MCF 10A (cell line): Measurements from ENCODE around the gene CCNQ. TPM values are rescaled to one million over a fixed set of nuclear protein-coding genes. Genes with fewer than 3 reads are reported as not detected.

Experiments used
- BruUV-seq: library from RNA; stranded (reverse); fragments of 400-500 nt; replicated peaks from 2 replicates; lab custom pipeline; 2021; lab: Mats Ljungman, UMichigan
- CTCF ChIA-PET: fragments of 300-600 bp; sonication (Branson Sonifier 250); formaldehyde crosslinking; extraction: SDS; loops from one replicate; lab custom pipeline; 2021; ENCODE audit warnings: antibody characterized with exemption, inconsistent platforms; lab: Yijun Ruan, JAX
- POLR2A ChIA-PET: fragments of 300-600, 350-650 bp; sonication (Branson Sonifier 250); formaldehyde crosslinking; extraction: SDS; loops from one replicate; lab custom pipeline; 2020; ENCODE audit warnings: antibody characterized with exemption, inconsistent platforms; lab: Yijun Ruan, JAX
- DNase-seq: peaks from one replicate; pipeline ENCODE4 v3.0.0-alpha.2; 2018; ENCODE audit not compliant: unreplicated experiment
- H3K27ac Mint-ChIP-seq: one replicate; pipeline ENCODE4 v1.8.0; 2022; ENCODE audit warnings: mild to moderate bottlenecking, low read depth, mixed read lengths; ENCODE audit not compliant: unreplicated experiment
- H3K27me3 Mint-ChIP-seq: one replicate; pipeline ENCODE4 v1.8.0; 2022; ENCODE audit warnings: mixed read lengths; ENCODE audit not compliant: insufficient read depth, unreplicated experiment
- H3K36me3 Mint-ChIP-seq: one replicate; pipeline ENCODE4 v1.8.0; 2022; ENCODE audit warnings: mild to moderate bottlenecking, moderate library complexity, mixed read lengths; ENCODE audit not compliant: insufficient read depth, unreplicated experiment
- H3K4me1 Mint-ChIP-seq: one replicate; pipeline ENCODE4 v1.8.0; 2022; ENCODE audit warnings: mixed read lengths; ENCODE audit not compliant: insufficient read depth, unreplicated experiment
- H3K4me3 Mint-ChIP-seq: one replicate; pipeline ENCODE4 v1.8.0; 2022; ENCODE audit warnings: mild to moderate bottlenecking, moderate library complexity, mixed read lengths; ENCODE audit not compliant: unreplicated experiment
- H3K9me3 Mint-ChIP-seq: one replicate; pipeline ENCODE4 v1.8.0; 2022; ENCODE audit warnings: mixed read lengths; ENCODE audit not compliant: unreplicated experiment
- CTCF ChIP-seq: fragments of 200-600 bp; IDR thresholded peaks from one replicate; pipeline ENCODE4 v1.8.0; 2022; ENCODE audit warnings: antibody characterized with exemption, mild to moderate bottlenecking; ENCODE audit not compliant: unreplicated experiment
- intact Hi-C: fragments of 100-400 bp; cut with micrococcal nuclease; formaldehyde crosslinking; loops from 2 replicates; pipeline ENCODE4 v1.14.1; 2022
- total RNA-seq: library from RNA; stranded (reverse); gene quantifications from 2 replicates; pipeline ENCODE4 v1.2.3, GENCODE V29; 2022

Gene CCNQ
- total RNA-seq, 1 experiment from 2014 or later: 21.7 TPM

GRCh38 chrX:153638436-153639176, 39.7 kb upstream of the CCNQ start:
- CTCF ChIA-PET: interaction anchor here (1.0 kb wide), 1 partner anchor 16 kb away, joined by 3 read pairs; no protein-coding TSS in a partner anchor
- intact Hi-C loops: no loop called here
- TF ChIP-seq CTCF: no peak
- H3K4me1 Mint-ChIP-seq: no peaks in the 10 kb centered on the region
- H3K36me3 Mint-ChIP-seq: no peaks in the 10 kb centered on the region
- H3K9me3 Mint-ChIP-seq: no peaks in the 10 kb centered on the region
- POLR2A ChIA-PET: interaction anchor here (0.7 kb wide), 1 partner anchor 52 kb away, joined by 3 read pairs; no protein-coding TSS in a partner anchor
- no peak for DNase-seq
- H3K27ac Mint-ChIP-seq: no peak overlapping the region
- H3K27me3 Mint-ChIP-seq: peaks cover 26% of the 10 kb centered on the region
- no peak overlapping the region for H3K4me3 Mint-ChIP-seq
- BruUV-seq: no TSS peak

GRCh38 chrX:153638041-153638371, 39.1 kb upstream of the CCNQ start:
- no peak for TF ChIP-seq CTCF
- H3K27me3 Mint-ChIP-seq: peaks cover 23% of the 10 kb centered on the region
- no peak overlapping the region for H3K4me3 Mint-ChIP-seq
- no peaks in the 10 kb centered on the region for H3K4me1 Mint-ChIP-seq
- CTCF ChIA-PET: no interaction called here
- H3K9me3 Mint-ChIP-seq: no peaks in the 10 kb centered on the region
- POLR2A ChIA-PET: interaction anchor here (0.7 kb wide), 1 partner anchor 52 kb away, joined by 3 read pairs; no protein-coding TSS in a partner anchor
- intact Hi-C loops: no loop called here
- no peak for DNase-seq
- H3K27ac Mint-ChIP-seq: no peak overlapping the region
- H3K36me3 Mint-ChIP-seq: no peaks in the 10 kb centered on the region
- BruUV-seq: no TSS peak

GRCh38 chrX:153637121-153638040, 38.4 kb upstream of the CCNQ start:
- no peak for DNase-seq
- intact Hi-C loops: no loop called here
- H3K27ac Mint-ChIP-seq: no peak overlapping the region
- ChIA-PET CTCF (interaction anchor here (0.6 to 1.2 kb wide), 4 partner anchors 25 to 60 kb away, joined by 3 to 9 read pairs (median 4); no protein-coding TSS in a partner anchor), POLR2A (interaction anchor here (0.6 to 0.7 kb wide), 2 partner anchors 51 to 647 kb away, joined by 3 read pairs; no protein-coding TSS in a partner anchor)
- peaks cover 16% of the 10 kb centered on the region for H3K27me3 Mint-ChIP-seq
- no peak for TF ChIP-seq CTCF
- H3K36me3 Mint-ChIP-seq: no peaks in the 10 kb centered on the region
- H3K9me3 Mint-ChIP-seq: no peaks in the 10 kb centered on the region
- H3K4me1 Mint-ChIP-seq: no peaks in the 10 kb centered on the region
- BruUV-seq: no TSS peak
- no peak overlapping the region for H3K4me3 Mint-ChIP-seq

GRCh38 chrX:153636716-153637115, 37.8 kb upstream of the CCNQ start:
- ChIA-PET POLR2A (no interaction called here), CTCF (interaction anchor here (0.8 to 1.2 kb wide), 4 partner anchors 17 to 60 kb away, joined by 3 to 9 read pairs (median 4); no protein-coding TSS in a partner anchor)
- Mint-ChIP-seq H3K27ac (no peak overlapping the region), H3K36me3 (no peaks in the 10 kb centered on the region), H3K27me3 (peaks cover 15% of the 10 kb centered on the region), H3K4me1 (no peaks in the 10 kb centered on the region), H3K4me3 (no peak overlapping the region), H3K9me3 (peaks cover under 1% of the 10 kb centered on the region)
- intact Hi-C loops: no loop called here
- no peak for DNase-seq
- no TSS peak for BruUV-seq
- no peak for TF ChIP-seq CTCF
